Measurements from ENCODE around the gene EXOC4.

The EXOC4 gene

DNA sequence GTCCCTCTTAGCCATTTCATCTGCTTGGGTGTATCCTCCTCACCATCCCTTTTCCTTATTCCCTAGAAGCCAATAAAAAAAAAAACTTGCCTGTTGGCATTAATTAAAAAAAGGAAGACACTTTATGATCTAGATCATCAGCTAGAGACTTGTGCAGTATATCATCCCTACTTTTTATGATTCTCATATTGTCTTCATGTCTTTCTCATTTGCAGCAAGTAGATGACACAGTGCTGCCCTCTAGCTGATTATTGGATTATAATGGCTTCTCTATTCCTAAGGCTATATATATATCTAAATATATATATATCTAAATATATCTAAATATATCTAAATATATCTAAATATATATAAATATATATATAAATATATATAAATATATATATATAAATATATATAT, 601.9 kb downstream of the EXOC4 start:
- H3K27ac ChIP-seq (ENCODE audit: low read depth, low read length): no peak overlapping the region
- H3K9ac ChIP-seq (ENCODE audit: low read length in 5 of 5): no peak overlapping the region
- no peak overlapping the region for H3K4me3 ChIP-seq (ENCODE audit: low read depth in 1 of 5, low read length in 5 of 5)
- H3K27me3 ChIP-seq (ENCODE audit: control insufficient read depth in 5 of 5, insufficient read depth in 4 of 5, low read length in 5 of 5): no peaks in the 10 kb centered on the region
- no peaks in the 10 kb centered on the region for H3K9me3 ChIP-seq (ENCODE audit: control insufficient read depth in 5 of 5, low read length in 5 of 5)
- no peaks in the 10 kb centered on the region for H3K36me3 ChIP-seq (ENCODE audit: control insufficient read depth in 5 of 5, insufficient read depth in 5 of 5, low read length in 5 of 5)
- peaks cover 0 to 6% (median 0%) of the 10 kb centered on the region in 5 donors for H3K4me1 ChIP-seq (ENCODE audit: control insufficient read depth in 5 of 5, insufficient read depth in 5 of 5, low read length in 5 of 5)

DNA sequence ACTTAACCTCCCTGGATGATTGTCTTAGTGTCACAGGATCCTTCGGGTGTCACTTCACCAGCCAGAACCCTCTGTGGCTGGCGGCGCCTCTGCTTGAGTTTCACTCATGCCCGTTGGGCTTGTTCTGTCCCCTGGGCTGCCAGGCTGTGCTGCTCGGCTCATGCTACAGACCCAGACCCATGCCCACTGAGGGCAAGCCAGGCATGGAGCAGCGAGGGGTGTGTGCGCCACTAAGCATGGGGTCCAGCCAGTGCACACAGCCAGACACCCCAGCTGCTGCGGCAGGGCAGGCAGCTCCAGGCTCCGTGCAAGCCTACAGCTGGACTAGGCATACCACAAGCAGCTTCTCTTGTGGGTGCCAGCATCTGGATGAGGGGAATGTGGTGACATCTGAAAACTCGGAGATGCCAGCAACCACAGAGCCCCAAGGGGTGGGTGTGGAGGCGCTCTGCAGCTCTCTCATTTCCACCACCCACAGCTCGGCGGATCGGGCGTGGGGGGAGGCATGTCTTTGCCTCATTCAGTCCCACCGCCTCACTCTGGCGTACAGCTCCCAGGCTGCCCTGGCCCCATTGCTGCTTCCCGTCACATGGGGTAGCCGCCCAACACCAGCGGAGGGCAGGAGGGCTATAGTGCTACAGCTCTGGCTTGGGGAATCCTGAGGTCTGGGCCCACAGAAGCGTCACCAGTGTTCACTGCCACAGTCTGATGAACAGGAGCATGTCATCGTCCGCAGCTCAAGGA, 604.7 kb downstream of the EXOC4 start:
- H3K27me3 ChIP-seq (ENCODE audit: control insufficient read depth in 5 of 5, insufficient read depth in 4 of 5, low read length in 5 of 5): no peaks in the 10 kb centered on the region
- H3K9me3 ChIP-seq (ENCODE audit: control insufficient read depth in 5 of 5, low read length in 5 of 5): no peaks in the 10 kb centered on the region
- no peak overlapping the region for H3K27ac ChIP-seq (ENCODE audit: low read depth, low read length)
- H3K36me3 ChIP-seq (ENCODE audit: control insufficient read depth in 5 of 5, insufficient read depth in 5 of 5, low read length in 5 of 5): no peaks in the 10 kb centered on the region
- no peak overlapping the region for H3K9ac ChIP-seq (ENCODE audit: low read length in 5 of 5)
- no peak overlapping the region for H3K4me3 ChIP-seq (ENCODE audit: low read depth in 1 of 5, low read length in 5 of 5)
- peaks cover 0 to 6% (median 0%) of the 10 kb centered on the region in 5 donors for H3K4me1 ChIP-seq (ENCODE audit: control insufficient read depth in 5 of 5, insufficient read depth in 5 of 5, low read length in 5 of 5)

DNA sequence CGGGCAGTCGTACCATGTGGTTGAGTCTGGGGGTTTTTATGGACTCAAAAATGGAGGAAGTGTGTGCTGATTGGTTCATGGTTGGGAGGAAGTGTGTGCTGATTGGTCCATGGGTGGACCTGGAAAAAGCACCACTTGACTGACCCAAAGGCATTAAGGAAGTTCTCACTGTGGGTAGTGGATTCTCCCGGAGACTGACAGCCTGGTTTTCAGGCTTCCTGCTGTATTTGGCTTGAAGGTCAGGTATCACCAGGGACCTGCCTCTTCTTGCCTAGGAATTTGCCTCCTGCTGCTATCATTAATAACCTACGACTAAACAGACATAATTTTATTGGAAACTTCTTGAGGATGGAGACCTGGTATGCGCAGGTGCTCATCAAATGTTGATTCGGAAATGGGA, 605.4 kb downstream of the EXOC4 start:
- Histone ChIP-seq H3K36me3 (ENCODE audit: control insufficient read depth in 5 of 5, insufficient read depth in 5 of 5, low read length in 5 of 5) (no peaks in the 10 kb centered on the region), H3K4me3 (ENCODE audit: low read depth in 1 of 5, low read length in 5 of 5) (no peak overlapping the region), H3K27me3 (ENCODE audit: control insufficient read depth in 5 of 5, insufficient read depth in 4 of 5, low read length in 5 of 5) (no peaks in the 10 kb centered on the region), H3K4me1 (ENCODE audit: control insufficient read depth in 5 of 5, insufficient read depth in 5 of 5, low read length in 5 of 5) (peaks cover 0 to 9% (median 0%) of the 10 kb centered on the region in 5 donors), H3K27ac (ENCODE audit: low read depth, low read length) (no peak overlapping the region), H3K9me3 (ENCODE audit: control insufficient read depth in 5 of 5, low read length in 5 of 5) (no peaks in the 10 kb centered on the region), H3K9ac (ENCODE audit: low read length in 5 of 5) (no peak overlapping the region)

DNA sequence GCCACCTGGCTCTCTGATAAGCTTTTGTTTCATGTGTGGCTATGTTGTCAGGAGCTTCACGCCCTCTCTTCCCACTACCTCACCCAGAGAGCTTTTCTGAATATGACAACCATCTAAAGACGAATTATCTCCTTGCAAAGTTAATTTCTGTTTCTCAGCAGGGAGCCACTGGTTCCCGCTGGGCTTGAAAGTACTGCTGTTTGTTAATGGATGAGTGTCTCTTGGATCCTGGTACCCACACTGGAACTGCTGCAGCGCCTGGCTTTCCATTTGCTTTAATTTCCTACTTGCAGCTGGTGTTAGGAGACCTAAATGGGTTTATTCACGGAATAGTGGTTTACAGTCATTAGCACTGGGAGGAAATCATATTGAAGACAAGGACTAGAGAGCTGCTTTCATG, 606.4 kb downstream of the EXOC4 start:
- no peak overlapping the region for H3K27ac ChIP-seq (ENCODE audit: low read depth, low read length)
- no peaks in the 10 kb centered on the region for H3K36me3 ChIP-seq (ENCODE audit: control insufficient read depth in 5 of 5, insufficient read depth in 5 of 5, low read length in 5 of 5)
- H3K4me3 ChIP-seq (ENCODE audit: low read depth in 1 of 5, low read length in 5 of 5): no peak overlapping the region
- peaks cover 0 to 5% (median 0%) of the 10 kb centered on the region in 5 donors for H3K4me1 ChIP-seq (ENCODE audit: control insufficient read depth in 5 of 5, insufficient read depth in 5 of 5, low read length in 5 of 5)
- H3K9ac ChIP-seq (ENCODE audit: low read length in 5 of 5): no peak overlapping the region
- H3K9me3 ChIP-seq (ENCODE audit: control insufficient read depth in 5 of 5, low read length in 5 of 5): no peaks in the 10 kb centered on the region
- no peaks in the 10 kb centered on the region for H3K27me3 ChIP-seq (ENCODE audit: control insufficient read depth in 5 of 5, insufficient read depth in 4 of 5, low read length in 5 of 5)

DNA sequence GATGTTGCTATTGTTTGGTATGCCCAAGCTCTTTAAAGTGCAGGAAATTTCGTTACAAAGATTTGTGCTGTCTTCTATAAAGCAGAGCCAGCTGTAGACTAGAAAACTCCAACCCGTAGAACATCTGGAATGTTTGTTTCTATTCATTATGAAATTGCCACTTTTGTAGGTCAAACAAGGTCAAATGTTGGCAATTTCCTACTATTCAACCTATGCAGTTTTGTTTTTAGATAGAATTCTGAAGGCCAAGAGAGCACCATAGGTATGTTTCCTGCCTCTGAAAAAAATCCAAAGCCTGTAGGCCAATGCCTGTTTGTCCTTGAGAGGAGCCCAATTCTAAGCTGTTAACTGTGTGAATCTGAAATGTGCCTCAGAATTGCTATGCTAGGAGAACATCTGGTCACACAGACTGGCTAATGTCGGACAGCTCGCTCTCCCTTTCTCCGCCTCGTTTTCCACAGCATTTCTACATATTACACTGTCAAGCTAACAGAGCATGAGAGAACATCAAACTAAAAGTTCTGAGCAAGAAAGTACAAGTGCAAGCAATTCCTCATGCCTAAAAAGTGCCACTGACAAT, 607.1 kb downstream of the EXOC4 start:
- Histone ChIP-seq H3K27ac (ENCODE audit: low read depth, low read length) (no peak overlapping the region), H3K9ac (ENCODE audit: low read length in 5 of 5) (no peak overlapping the region), H3K36me3 (ENCODE audit: control insufficient read depth in 5 of 5, insufficient read depth in 5 of 5, low read length in 5 of 5) (no peaks in the 10 kb centered on the region), H3K4me3 (ENCODE audit: low read depth in 1 of 5, low read length in 5 of 5) (no peak overlapping the region), H3K9me3 (ENCODE audit: control insufficient read depth in 5 of 5, low read length in 5 of 5) (no peaks in the 10 kb centered on the region), H3K4me1 (ENCODE audit: control insufficient read depth in 5 of 5, insufficient read depth in 5 of 5, low read length in 5 of 5) (peaks cover 0 to 5% (median 0%) of the 10 kb centered on the region in 5 donors), H3K27me3 (ENCODE audit: control insufficient read depth in 5 of 5, insufficient read depth in 4 of 5, low read length in 5 of 5) (no peaks in the 10 kb centered on the region)

DNA sequence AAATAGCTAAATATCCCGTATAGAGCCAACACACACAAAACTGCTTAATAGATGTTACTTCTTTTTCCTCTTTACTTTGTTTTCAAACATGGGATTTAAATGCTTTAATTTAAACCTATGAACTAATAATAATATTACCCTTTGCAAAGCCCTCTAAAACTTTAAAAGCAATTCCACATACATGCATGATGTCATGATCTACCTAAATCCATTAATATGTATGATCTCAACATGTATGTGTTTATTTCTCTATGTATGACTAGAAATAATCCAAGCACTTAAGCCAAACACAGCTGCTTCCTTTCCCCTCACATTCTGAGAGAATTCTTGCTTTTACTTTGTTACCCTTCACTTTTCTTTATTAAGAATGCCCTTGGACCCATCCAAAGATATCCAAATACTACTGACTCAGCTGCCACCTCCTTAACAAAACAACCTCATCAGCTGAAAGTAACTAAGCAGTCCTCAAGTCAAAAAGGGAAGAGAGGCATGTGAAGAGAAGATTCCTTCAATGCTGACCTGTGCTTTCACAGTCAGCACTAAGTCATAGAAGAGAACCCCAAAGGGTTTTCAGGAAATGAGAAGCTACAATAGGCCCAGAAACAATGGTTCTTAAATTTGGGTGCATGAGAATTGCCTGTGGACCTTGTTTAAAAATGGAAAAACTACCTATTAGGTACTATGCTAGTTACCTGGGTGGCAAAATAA, 607.9 kb downstream of the EXOC4 start:
- no peaks in the 10 kb centered on the region for H3K9me3 ChIP-seq (ENCODE audit: control insufficient read depth in 5 of 5, low read length in 5 of 5)
- no peak overlapping the region for H3K4me3 ChIP-seq (ENCODE audit: low read depth in 1 of 5, low read length in 5 of 5)

DNA sequence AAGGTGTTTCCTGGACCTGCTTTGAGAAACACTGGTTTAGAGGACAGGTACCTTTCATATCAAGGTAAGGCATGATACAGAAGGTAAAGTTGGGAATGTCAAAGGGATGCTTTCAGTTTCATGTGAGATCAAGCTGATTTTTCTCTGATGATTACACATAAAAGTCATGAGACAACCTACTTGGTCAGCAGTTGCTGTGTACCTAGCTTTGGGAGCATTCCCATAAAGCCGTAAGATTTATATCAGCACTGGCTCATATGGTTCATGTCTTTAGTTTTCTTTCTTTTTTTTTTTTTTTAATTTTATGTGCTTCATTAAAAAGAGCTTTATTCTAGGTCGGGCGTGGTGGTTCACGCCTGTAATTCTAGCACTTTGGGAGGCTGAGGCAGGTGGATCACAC, 609.0 kb downstream of the EXOC4 start:
- Histone ChIP-seq H3K27me3 (ENCODE audit: control insufficient read depth in 5 of 5, insufficient read depth in 4 of 5, low read length in 5 of 5) (no peaks in the 10 kb centered on the region), H3K36me3 (ENCODE audit: control insufficient read depth in 5 of 5, insufficient read depth in 5 of 5, low read length in 5 of 5) (no peaks in the 10 kb centered on the region), H3K4me3 (ENCODE audit: low read depth in 1 of 5, low read length in 5 of 5) (no peak overlapping the region), H3K9me3 (ENCODE audit: control insufficient read depth in 5 of 5, low read length in 5 of 5) (no peaks in the 10 kb centered on the region), H3K9ac (ENCODE audit: low read length in 5 of 5) (no peak overlapping the region), H3K27ac (ENCODE audit: low read depth, low read length) (no peak overlapping the region), H3K4me1 (ENCODE audit: control insufficient read depth in 5 of 5, insufficient read depth in 5 of 5, low read length in 5 of 5) (peaks cover 0 to 5% (median 0%) of the 10 kb centered on the region in 5 donors)

More for the DNA sequence above, 607.9 kb downstream of the EXOC4 start:
- no peaks in the 10 kb centered on the region for H3K27me3 ChIP-seq (ENCODE audit: control insufficient read depth in 5 of 5, insufficient read depth in 4 of 5, low read length in 5 of 5)
- H3K27ac ChIP-seq (ENCODE audit: low read depth, low read length): no peak overlapping the region
- peaks cover 0 to 5% (median 0%) of the 10 kb centered on the region in 5 donors for H3K4me1 ChIP-seq (ENCODE audit: control insufficient read depth in 5 of 5, insufficient read depth in 5 of 5, low read length in 5 of 5)
- H3K36me3 ChIP-seq (ENCODE audit: control insufficient read depth in 5 of 5, insufficient read depth in 5 of 5, low read length in 5 of 5): no peaks in the 10 kb centered on the region
- H3K9ac ChIP-seq (ENCODE audit: low read length in 5 of 5): no peak overlapping the region

DNA sequence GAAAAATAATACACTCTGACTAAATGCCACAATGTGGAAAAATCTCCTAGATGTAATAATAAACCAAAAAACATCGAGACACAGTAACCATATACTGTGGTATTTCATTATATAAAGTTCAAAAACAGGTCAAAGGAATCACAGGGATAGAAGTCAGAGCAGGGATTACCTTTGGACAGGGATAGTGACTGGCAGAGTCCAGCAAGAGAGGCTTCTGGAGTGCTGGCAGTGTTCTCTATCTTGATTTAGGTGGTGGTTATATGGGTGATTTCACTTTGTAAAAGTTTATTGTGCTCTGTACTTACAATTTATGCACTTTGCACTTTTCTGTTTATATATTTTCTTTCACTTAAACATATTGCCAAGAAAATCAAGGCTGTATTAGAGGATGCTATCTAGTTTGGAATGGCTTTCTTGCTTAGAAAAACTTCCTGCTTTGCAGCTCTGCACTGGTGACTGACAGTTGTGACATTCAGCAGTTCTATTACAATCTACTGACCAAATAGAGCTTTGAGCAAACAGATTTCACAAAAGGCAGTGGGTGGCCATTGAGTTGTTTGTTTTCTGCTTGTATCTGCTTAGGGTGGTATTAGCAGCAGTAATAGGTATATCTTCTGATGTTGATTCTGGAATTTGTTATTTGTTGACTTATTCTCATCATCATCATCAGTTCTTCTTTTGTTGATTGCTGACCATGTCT, 610.6 kb downstream of the EXOC4 start:
- Histone ChIP-seq H3K9me3 (ENCODE audit: control insufficient read depth in 5 of 5, low read length in 5 of 5) (no peaks in the 10 kb centered on the region), H3K36me3 (ENCODE audit: control insufficient read depth in 5 of 5, insufficient read depth in 5 of 5, low read length in 5 of 5) (no peaks in the 10 kb centered on the region), H3K4me3 (ENCODE audit: low read depth in 1 of 5, low read length in 5 of 5) (no peak overlapping the region)

DNA sequence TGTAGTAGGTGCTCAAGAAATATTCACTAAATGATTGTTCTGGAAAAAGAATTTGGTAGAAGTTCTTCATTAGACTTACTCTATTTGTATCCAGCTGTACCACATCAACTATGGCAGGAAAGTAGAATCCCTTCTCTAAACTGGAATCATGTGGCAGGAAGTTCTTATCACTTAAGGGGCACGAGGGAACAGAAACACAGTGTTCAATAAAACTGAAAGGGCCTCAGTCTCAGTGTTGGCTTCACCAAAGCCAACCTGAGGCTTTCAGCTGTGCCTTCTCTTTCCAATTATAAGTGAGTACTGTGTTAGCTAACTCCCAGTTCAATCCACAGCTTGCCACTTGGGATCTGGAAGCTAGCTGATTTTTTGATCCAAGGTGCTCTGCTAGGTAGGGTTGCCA, 616.7 kb downstream of the EXOC4 start:
- H3K27ac ChIP-seq (ENCODE audit: low read depth, low read length): no peak overlapping the region

More for the DNA sequence above, 610.6 kb downstream of the EXOC4 start:
- Histone ChIP-seq H3K27me3 (ENCODE audit: control insufficient read depth in 5 of 5, insufficient read depth in 4 of 5, low read length in 5 of 5) (no peaks in the 10 kb centered on the region), H3K27ac (ENCODE audit: low read depth, low read length) (no peak overlapping the region), H3K4me1 (ENCODE audit: control insufficient read depth in 5 of 5, insufficient read depth in 5 of 5, low read length in 5 of 5) (peaks cover 0 to 5% (median 0%) of the 10 kb centered on the region in 5 donors), H3K9ac (ENCODE audit: low read length in 5 of 5) (no peak overlapping the region)

DNA sequence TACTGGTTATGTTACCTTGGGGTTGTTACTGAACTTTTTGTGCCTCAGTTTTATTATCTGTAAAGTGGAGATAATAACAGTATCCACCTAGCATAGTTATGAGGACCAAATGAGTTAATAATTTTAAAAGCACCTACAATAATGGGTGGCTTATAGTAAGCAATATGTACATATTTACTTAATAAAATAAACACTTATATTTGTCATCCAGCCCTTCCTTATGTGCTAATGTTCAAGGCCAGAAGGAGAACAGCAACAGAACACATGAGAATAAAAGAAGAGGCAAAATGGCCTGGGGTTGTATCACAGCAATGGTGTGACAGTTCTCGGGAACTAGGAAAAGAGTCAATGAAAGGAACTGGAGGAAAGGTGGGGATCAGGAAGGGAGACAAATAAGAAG, 618.9 kb downstream of the EXOC4 start:
- H3K36me3 ChIP-seq (ENCODE audit: control insufficient read depth in 5 of 5, insufficient read depth in 5 of 5, low read length in 5 of 5): no peaks in the 10 kb centered on the region
- no peak overlapping the region for H3K4me3 ChIP-seq (ENCODE audit: low read depth in 1 of 5, low read length in 5 of 5)
- H3K27ac ChIP-seq (ENCODE audit: low read depth, low read length): no peak overlapping the region
- H3K4me1 ChIP-seq (ENCODE audit: control insufficient read depth in 5 of 5, insufficient read depth in 5 of 5, low read length in 5 of 5): no peaks in the 10 kb centered on the region
- no peaks in the 10 kb centered on the region for H3K27me3 ChIP-seq (ENCODE audit: control insufficient read depth in 5 of 5, insufficient read depth in 4 of 5, low read length in 5 of 5)
- no peaks in the 10 kb centered on the region for H3K9me3 ChIP-seq (ENCODE audit: control insufficient read depth in 5 of 5, low read length in 5 of 5)
- no peak overlapping the region for H3K9ac ChIP-seq (ENCODE audit: low read length in 5 of 5)

More for the DNA sequence above, 616.7 kb downstream of the EXOC4 start:
- Histone ChIP-seq H3K4me1 (ENCODE audit: control insufficient read depth in 5 of 5, insufficient read depth in 5 of 5, low read length in 5 of 5) (no peaks in the 10 kb centered on the region), H3K4me3 (ENCODE audit: low read depth in 1 of 5, low read length in 5 of 5) (no peak overlapping the region), H3K9ac (ENCODE audit: low read length in 5 of 5) (no peak overlapping the region), H3K36me3 (ENCODE audit: control insufficient read depth in 5 of 5, insufficient read depth in 5 of 5, low read length in 5 of 5) (no peaks in the 10 kb centered on the region), H3K27me3 (ENCODE audit: control insufficient read depth in 5 of 5, insufficient read depth in 4 of 5, low read length in 5 of 5) (no peaks in the 10 kb centered on the region), H3K9me3 (ENCODE audit: control insufficient read depth in 5 of 5, low read length in 5 of 5) (no peaks in the 10 kb centered on the region)

All from subcutaneous abdominal adipose tissue (tissue), 5 donors.